OCI-LY7 (cell line): Measurements from ENCODE around the gene OVCA2. TPM values are rescaled to one million over a fixed set of nuclear protein-coding genes. Genes with fewer than 3 reads are reported as not detected.

Experiments
- BruUV-seq: library from RNA; stranded (reverse); fragments of 400-500 nt; replicated peaks from 2 replicates; lab custom pipeline; 2021; lab: Mats Ljungman, UMichigan
- CTCF ChIA-PET: fragments of 300-600 bp; sonication (Branson Sonifier 250); formaldehyde crosslinking; loops from one replicate; lab custom pipeline; 2022; ENCODE audit warnings: antibody characterized with exemption; ENCODE audit not compliant: unreplicated experiment; lab: Charles Lee
- POLR2A ChIA-PET: fragments of 300-600 bp; sonication (Branson Sonifier 250); formaldehyde crosslinking; loops from one replicate; lab custom pipeline; 2022; ENCODE audit warnings: antibody characterized with exemption; lab: Charles Lee
- DNase-seq: peaks from one replicate; pipeline ENCODE4 v3.0.0-alpha.2; 2015; ENCODE audit warnings: low spot score
- H2AFZ ChIP-seq: fragments of 200-600 bp; sonication (generic), shearing (Covaris generic); 2 replicates; pipeline ENCODE4 v1.6.1; 2014; ENCODE audit warnings: mild to moderate bottlenecking, antibody characterized with exemption, low read length, moderate library complexity
- H3K27ac ChIP-seq: fragments of 200-600 bp; sonication (generic); 2 replicates; pipeline ENCODE4 v1.5.1; 2014; ENCODE audit warnings: mixed run types, low read depth, mild to moderate bottlenecking, moderate library complexity, low read length, inconsistent platforms; ENCODE audit not compliant: poor library complexity, severe bottlenecking
- H3K36me3 ChIP-seq: fragments of 200-600 bp; sonication (generic); 2 replicates; pipeline ENCODE4 v1.6.1; 2014; ENCODE audit warnings: mild to moderate bottlenecking, antibody characterized with exemption, low read length, moderate library complexity, mixed read lengths; ENCODE audit not compliant: insufficient read depth
- H3K4me1 ChIP-seq: fragments of 200-600 bp; sonication (generic); 2 replicates; pipeline ENCODE4 v1.5.1; 2014; ENCODE audit warnings: mild to moderate bottlenecking, low read length; ENCODE audit not compliant: insufficient read depth, poor library complexity, severe bottlenecking
- H3K4me2 ChIP-seq: fragments of 200-600 bp; sonication (generic); 2 replicates; pipeline ENCODE4 v1.6.1; 2014; ENCODE audit warnings: mild to moderate bottlenecking, low read length
- H3K4me3 ChIP-seq: fragments of 200-600 bp; sonication (generic); 2 replicates; pipeline ENCODE4 v1.5.1; 2014; ENCODE audit warnings: mild to moderate bottlenecking, low read depth, low read length; ENCODE audit not compliant: poor library complexity, severe bottlenecking
- H3K79me2 ChIP-seq: fragments of 200-600 bp; sonication (generic); 2 replicates; pipeline ENCODE4 v1.6.1; 2016; ENCODE audit warnings: low read depth, mild to moderate bottlenecking, low read length, moderate library complexity, mixed read lengths; ENCODE audit not compliant: insufficient read depth
- H3K9me2 ChIP-seq: fragments of 200-600 bp; sonication (generic); 2 replicates; pipeline ENCODE4 v1.6.1; 2016; ENCODE audit warnings: mild to moderate bottlenecking, low read length, mixed read lengths; ENCODE audit not compliant: insufficient read depth
- H3K9me3 ChIP-seq: fragments of 200-600 bp; sonication (generic); 2 replicates; pipeline ENCODE4 v1.6.1; 2014; ENCODE audit warnings: mild to moderate bottlenecking, mixed run types, low read length, mixed read lengths
- H4K20me1 ChIP-seq: fragments of 200-600 bp; sonication (generic); 2 replicates; pipeline ENCODE4 v1.6.1; 2014; ENCODE audit warnings: mild to moderate bottlenecking, antibody characterized with exemption, low read length, moderate library complexity, mixed read lengths; ENCODE audit not compliant: insufficient read depth
- EZH2phosphoT487 ChIP-seq: fragments of 200-600 bp; sonication (generic); IDR thresholded peaks from 2 replicates; pipeline ENCODE4 v1.6.1; 2018; ENCODE audit warnings: low read depth, borderline replicate concordance, mild to moderate bottlenecking, mixed run types, antibody characterized with exemption, low read length, moderate library complexity, mixed read lengths
- intact Hi-C: fragments of 100-400 bp; cut with micrococcal nuclease; formaldehyde crosslinking; loops from one replicate; pipeline ENCODE4 v1.10.0; 2022; ENCODE audit not compliant: unreplicated experiment
- total RNA-seq, 2 experiments: library from RNA; depleted of rRNA in 1 of 2; stranded (reverse); fragments of >200 nt in 1 of 2; shearing (Covaris generic) in 1 of 2; gene quantifications; 2 replicates each; pipeline ENCODE4 v1.2.3, GENCODE V29; 2014 to 2022
- TF ChIP-seq, protein P1 (sequence below): fragments of 200-600 bp; sonication (generic); conservative IDR thresholded peaks from 2 replicates; pipeline ENCODE4 v1.5.1; 2014; ENCODE audit warnings: mild to moderate bottlenecking, antibody characterized with exemption, low read length, moderate library complexity, mixed read lengths

OVCA2 gene
- total RNA-seq, 2 experiments from 2014 or later = 21.9 to 24.0 TPM

DNA sequence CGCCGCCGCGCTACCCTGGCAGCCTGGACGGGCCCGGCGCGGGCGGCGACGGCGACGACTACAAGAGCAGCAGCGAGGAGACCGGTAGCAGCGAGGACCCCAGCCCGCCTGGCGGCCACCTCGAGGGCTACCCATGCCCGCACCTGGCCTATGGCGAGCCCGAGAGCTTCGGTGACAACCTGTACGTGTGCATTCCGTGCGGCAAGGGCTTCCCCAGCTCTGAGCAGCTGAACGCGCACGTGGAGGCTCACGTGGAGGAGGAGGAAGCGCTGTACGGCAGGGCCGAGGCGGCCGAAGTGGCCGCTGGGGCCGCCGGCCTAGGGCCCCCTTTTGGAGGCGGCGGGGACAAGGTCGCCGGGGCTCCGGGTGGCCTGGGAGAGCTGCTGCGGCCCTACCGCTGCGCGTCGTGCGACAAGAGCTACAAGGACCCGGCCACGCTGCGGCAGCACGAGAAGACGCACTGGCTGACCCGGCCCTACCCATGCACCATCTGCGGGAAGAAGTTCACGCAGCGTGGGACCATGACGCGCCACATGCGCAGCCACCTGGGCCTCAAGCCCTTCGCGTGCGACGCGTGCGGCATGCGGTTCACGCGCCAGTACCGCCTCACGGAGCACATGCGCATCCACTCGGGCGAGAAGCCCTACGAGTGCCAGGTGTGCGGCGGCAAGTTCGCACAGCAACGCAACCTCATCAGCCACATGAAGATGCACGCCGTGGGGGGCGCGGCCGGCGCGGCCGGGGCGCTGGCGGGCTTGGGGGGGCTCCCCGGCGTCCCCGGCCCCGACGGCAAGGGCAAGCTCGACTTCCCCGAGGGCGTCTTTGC, 16.2 kb downstream of the OVCA2 start:
- Histone ChIP-seq H3K9me3 (no peaks in the 10 kb centered on the region), H3K4me3 (no peak overlapping the region), H3K79me2 (no peaks in the 10 kb centered on the region), H3K4me2 (no peak overlapping the region), H3K9me2 (no peaks in the 10 kb centered on the region), H3K4me1 (peaks cover 34% of the 10 kb centered on the region), H3K36me3 (no peaks in the 10 kb centered on the region), H4K20me1 (no peaks in the 10 kb centered on the region), H3K27ac (no peak overlapping the region), H2AFZ (no peak overlapping the region)
- no peak for DNase-seq
- intact Hi-C loops = loop anchor here (2.0 kb wide), 1 partner anchor 113 kb away; no protein-coding TSS in a partner anchor
- ChIA-PET POLR2A (no interaction called here), CTCF (interaction anchor here (0.5 to 1.4 kb wide), 2 partner anchors 36 to 187 kb away, joined by 3 read pairs; no protein-coding TSS in a partner anchor)
- no TSS peak for BruUV-seq
- TF ChIP-seq, protein P1, sequence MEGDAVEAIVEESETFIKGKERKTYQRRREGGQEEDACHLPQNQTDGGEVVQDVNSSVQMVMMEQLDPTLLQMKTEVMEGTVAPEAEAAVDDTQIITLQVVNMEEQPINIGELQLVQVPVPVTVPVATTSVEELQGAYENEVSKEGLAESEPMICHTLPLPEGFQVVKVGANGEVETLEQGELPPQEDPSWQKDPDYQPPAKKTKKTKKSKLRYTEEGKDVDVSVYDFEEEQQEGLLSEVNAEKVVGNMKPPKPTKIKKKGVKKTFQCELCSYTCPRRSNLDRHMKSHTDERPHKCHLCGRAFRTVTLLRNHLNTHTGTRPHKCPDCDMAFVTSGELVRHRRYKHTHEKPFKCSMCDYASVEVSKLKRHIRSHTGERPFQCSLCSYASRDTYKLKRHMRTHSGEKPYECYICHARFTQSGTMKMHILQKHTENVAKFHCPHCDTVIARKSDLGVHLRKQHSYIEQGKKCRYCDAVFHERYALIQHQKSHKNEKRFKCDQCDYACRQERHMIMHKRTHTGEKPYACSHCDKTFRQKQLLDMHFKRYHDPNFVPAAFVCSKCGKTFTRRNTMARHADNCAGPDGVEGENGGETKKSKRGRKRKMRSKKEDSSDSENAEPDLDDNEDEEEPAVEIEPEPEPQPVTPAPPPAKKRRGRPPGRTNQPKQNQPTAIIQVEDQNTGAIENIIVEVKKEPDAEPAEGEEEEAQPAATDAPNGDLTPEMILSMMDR = no peak
- TF ChIP-seq EZH2phosphoT487 = no peak

DNA sequence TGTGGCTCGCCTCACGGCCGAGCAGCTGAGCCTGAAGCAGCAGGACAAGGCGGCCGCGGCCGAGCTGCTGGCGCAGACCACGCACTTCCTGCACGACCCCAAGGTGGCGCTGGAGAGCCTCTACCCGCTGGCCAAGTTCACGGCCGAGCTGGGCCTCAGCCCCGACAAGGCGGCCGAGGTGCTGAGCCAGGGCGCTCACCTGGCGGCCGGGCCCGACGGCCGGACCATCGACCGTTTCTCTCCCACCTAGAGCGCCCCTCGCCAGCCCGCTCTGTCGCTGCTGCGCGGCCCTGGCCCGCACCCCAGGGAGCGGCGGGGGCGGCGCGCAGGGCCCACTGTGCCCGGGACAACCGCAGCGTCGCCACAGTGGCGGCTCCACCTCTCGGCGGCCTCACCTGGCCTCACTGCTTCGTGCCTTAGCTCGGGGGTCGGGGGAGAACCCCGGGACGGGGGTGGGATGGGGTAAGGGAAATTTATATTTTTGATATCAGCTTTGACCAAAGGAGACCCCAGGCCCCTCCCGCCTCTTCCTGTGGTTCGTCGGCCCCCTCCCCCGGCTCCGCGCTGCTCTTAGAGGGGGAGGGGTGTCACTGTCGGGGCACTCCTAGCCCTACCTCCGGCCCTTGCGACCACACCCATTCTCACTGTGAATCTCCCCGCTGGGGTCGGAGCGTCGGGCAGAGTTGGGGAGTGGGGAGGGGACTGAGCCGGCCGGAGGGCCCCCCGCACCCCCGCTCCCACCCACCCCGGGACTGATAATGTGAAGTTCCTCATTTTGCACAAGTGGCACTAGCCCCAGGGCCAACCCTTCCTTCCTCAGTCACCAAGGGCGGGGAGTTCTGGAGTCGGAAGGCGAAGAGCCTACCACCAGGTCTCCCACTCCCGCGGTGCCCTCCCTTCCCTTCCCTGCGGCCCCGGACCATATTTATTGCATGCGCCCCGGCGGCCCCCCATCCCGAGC, 17.0 kb downstream of the OVCA2 start:
- H3K79me2 ChIP-seq = no peaks in the 10 kb centered on the region

More for the DNA sequence above, 17.0 kb downstream of the OVCA2 start:
- no peak overlapping the region for H3K27ac ChIP-seq
- H3K4me2 ChIP-seq = peak overlapping the region; percentile 45; the same call in 1 of the 2 replicates
- no peaks in the 10 kb centered on the region for H4K20me1 ChIP-seq
- H3K9me2 ChIP-seq = no peaks in the 10 kb centered on the region
- H3K9me3 ChIP-seq = no peaks in the 10 kb centered on the region
- POLR2A ChIA-PET = no interaction called here
- H3K4me1 ChIP-seq = peaks cover 37% of the 10 kb centered on the region
- no peaks in the 10 kb centered on the region for H3K36me3 ChIP-seq
- intact Hi-C loops = loop anchor here (2.0 kb wide), 1 partner anchor 112 kb away; no protein-coding TSS in a partner anchor
- no peak overlapping the region for H2AFZ ChIP-seq
- CTCF ChIA-PET = interaction anchor here (0.5 to 1.4 kb wide), 3 partner anchors 35 to 652 kb away, joined by 3 to 4 read pairs (median 3); no protein-coding TSS in a partner anchor
- BruUV-seq = no TSS peak
- no peak for TF ChIP-seq EZH2phosphoT487
- TF ChIP-seq, protein P1 = peak; percentile 76
- DNase-seq = peak; percentile 57
- H3K4me3 ChIP-seq = no peak overlapping the region
